ENCODE results near the gene MAST4. TPM values are rescaled to one million over a fixed set of nuclear protein-coding genes. Genes with fewer than 3 reads are reported as not detected.

MAST4 gene
- total and polyA plus RNA-seq, 2 donors (not counting 1 experiment from before 2014, with no cell fraction given), result 2.5 to 57.1 TPM

DNA sequence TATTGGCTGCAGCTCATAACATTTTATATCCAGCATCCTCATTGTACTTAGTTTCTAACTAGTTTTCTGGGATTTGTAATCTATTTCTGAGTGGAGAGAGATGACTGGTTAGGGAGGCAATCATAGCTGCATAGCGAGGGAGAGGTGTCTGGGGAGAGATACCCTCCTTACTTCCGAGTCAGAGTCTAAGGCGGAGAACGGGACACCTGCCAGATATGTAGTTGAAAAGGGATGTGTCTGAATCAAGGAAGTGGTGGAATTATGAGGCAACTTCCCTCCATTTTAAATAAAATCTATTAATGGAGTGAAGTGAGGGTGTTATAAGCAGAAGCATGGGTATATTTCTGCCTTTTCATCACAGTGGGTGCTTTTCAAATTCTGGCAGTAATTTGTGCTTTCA, 126.5 kb downstream of the MAST4 start:
- H3K27ac Mint-ChIP-seq, result no peak overlapping the region
- TF ChIP-seq, protein P1, sequence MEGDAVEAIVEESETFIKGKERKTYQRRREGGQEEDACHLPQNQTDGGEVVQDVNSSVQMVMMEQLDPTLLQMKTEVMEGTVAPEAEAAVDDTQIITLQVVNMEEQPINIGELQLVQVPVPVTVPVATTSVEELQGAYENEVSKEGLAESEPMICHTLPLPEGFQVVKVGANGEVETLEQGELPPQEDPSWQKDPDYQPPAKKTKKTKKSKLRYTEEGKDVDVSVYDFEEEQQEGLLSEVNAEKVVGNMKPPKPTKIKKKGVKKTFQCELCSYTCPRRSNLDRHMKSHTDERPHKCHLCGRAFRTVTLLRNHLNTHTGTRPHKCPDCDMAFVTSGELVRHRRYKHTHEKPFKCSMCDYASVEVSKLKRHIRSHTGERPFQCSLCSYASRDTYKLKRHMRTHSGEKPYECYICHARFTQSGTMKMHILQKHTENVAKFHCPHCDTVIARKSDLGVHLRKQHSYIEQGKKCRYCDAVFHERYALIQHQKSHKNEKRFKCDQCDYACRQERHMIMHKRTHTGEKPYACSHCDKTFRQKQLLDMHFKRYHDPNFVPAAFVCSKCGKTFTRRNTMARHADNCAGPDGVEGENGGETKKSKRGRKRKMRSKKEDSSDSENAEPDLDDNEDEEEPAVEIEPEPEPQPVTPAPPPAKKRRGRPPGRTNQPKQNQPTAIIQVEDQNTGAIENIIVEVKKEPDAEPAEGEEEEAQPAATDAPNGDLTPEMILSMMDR (IDR thresholded peaks at IDR 0.05), result no peak
- TF ChIP-seq EZH2 (IDR thresholded peaks at IDR 0.05; ENCODE audit: borderline replicate concordance, insufficient read depth, low read depth, low read length, poor library complexity, severe bottlenecking), result no peak
- Histone ChIP-seq H4K20me1 (ENCODE audit: control insufficient read depth, insufficient read depth, low read length, poor library complexity, severe bottlenecking) (no peaks in the 10 kb centered on the region), H3K27me3 (replicated peaks in 1 of 4; ENCODE audit: control extremely low read depth in 1 of 4, control insufficient read depth in 3 of 4, insufficient read depth in 4 of 4, low read length in 3 of 4) (peaks cover 0 to 3% (median 0%) of the 10 kb centered on the region in 4 experiments), H3K4me1 (ENCODE audit: control insufficient read depth in 2 of 2, insufficient read depth in 2 of 2, low read length in 2 of 2) (no peaks in the 10 kb centered on the region), H3K9me3 (ENCODE audit: control extremely low read depth in 1 of 3, control insufficient read depth in 2 of 3, insufficient read depth in 1 of 3, low read length in 2 of 3) (no peaks in the 10 kb centered on the region), H3K27ac (ENCODE audit: low read length in 2 of 2) (no peak overlapping the region), H3K36me3 (replicated peaks in 1 of 2; ENCODE audit: control extremely low read depth in 1 of 2, control insufficient read depth in 1 of 2, extremely low read depth in 1 of 2, insufficient read depth in 2 of 2, low read length in 1 of 2) (no peaks in the 10 kb centered on the region), H3K4me3 (ENCODE audit: control extremely low read depth in 1 of 5, extremely low read depth in 1 of 5, insufficient read depth in 1 of 5, low read depth in 2 of 5, low read length in 4 of 5) (no peak overlapping the region), H2AFZ (ENCODE audit: insufficient read depth, low read depth, low read length, poor library complexity, severe bottlenecking) (no peak overlapping the region), H3K79me2 (ENCODE audit: control insufficient read depth, insufficient read depth, low read length) (no peaks in the 10 kb centered on the region), H3K4me2 (replicated peaks; ENCODE audit: low read depth, low read length, poor library complexity, severe bottlenecking) (no peak overlapping the region), H3K9ac (ENCODE audit: low read length) (no peak overlapping the region)
- ChIA-PET CTCF (interaction anchor here (2.7 kb wide), 1 partner anchor 416 kb away, joined by 10 read pairs; no protein-coding TSS in a partner anchor), POLR2A (no interaction called here)
- ATAC-seq (ENCODE audit: low read depth), result no peak
- no peaks in the 10 kb centered on the region for H3K9me3 Mint-ChIP-seq (ENCODE audit: insufficient read depth)
- WGBS (ENCODE audit: insufficient coverage), result 100% methylated on average over 1 of the region's 4 CpGs
- no peaks in the 10 kb centered on the region for H3K27me3 Mint-ChIP-seq
- no peak for DNase-seq
- no peak overlapping the region for H3K4me3 Mint-ChIP-seq
- intact Hi-C loops (cut with micrococcal nuclease), result no loop called here
- no peaks in the 10 kb centered on the region for H3K4me1 Mint-ChIP-seq

DNA sequence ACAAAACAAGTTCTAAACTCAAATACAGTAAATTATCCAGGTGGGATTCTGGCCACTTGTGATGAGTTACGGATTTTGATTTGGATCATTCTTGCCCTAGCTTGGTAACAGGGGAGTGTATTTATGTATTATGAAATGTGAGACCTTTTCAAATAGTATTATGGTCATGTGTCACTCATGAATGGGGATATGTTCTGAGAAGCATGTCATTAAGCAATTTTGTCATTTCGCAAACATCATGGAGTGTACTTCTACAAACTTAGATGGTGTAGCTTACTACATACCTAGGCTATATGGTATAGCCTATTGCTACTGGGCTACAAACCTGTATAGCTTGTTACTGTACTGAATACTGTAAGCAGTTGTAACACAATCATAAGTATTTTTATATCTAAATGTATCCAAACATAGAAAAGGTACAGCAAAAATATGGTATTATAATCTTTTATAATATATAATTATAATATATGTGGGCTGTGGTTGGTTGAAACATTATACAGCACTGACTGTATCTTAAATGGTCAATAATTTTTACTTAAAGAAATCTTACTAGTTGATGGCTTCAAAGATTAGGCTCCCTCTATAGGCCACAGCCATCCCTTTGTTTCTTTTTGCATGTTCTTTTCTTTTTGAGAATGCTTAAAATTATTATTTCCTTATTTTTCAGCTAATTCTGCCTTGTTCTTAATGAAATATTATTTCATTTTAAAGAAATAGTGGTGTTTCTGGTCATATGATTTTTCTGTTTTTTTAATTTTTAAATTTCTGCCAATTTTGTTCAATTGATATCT, 128.4 kb downstream of the MAST4 start:
- H3K4me3 ChIP-seq (ENCODE audit: control extremely low read depth in 1 of 5, extremely low read depth in 1 of 5, insufficient read depth in 1 of 5, low read depth in 2 of 5, low read length in 4 of 5), result no peak overlapping the region
- H4K20me1 ChIP-seq (ENCODE audit: control insufficient read depth, insufficient read depth, low read length, poor library complexity, severe bottlenecking), result no peaks in the 10 kb centered on the region
- no peaks in the 10 kb centered on the region for H3K36me3 ChIP-seq (replicated peaks in 1 of 2; ENCODE audit: control extremely low read depth in 1 of 2, control insufficient read depth in 1 of 2, extremely low read depth in 1 of 2, insufficient read depth in 2 of 2, low read length in 1 of 2)
- no peaks in the 10 kb centered on the region for H3K9me3 Mint-ChIP-seq (ENCODE audit: insufficient read depth)
- DNase-seq (no peak), ATAC-seq (ENCODE audit: low read depth) (no peak)
- H3K4me1 ChIP-seq (ENCODE audit: control insufficient read depth in 2 of 2, insufficient read depth in 2 of 2, low read length in 2 of 2), result no peaks in the 10 kb centered on the region
- no peak overlapping the region for H3K27ac Mint-ChIP-seq
- intact Hi-C loops (cut with micrococcal nuclease), result no loop called here
- H3K4me1 Mint-ChIP-seq, result no peaks in the 10 kb centered on the region
- no peaks in the 10 kb centered on the region for H3K79me2 ChIP-seq (ENCODE audit: control insufficient read depth, insufficient read depth, low read length)
- WGBS (ENCODE audit: insufficient coverage), result 100% methylated on average over 1 of the region's 2 CpGs
- H3K27me3 ChIP-seq (replicated peaks in 1 of 4; ENCODE audit: control extremely low read depth in 1 of 4, control insufficient read depth in 3 of 4, insufficient read depth in 4 of 4, low read length in 3 of 4), result peaks cover 0 to 3% (median 0%) of the 10 kb centered on the region in 4 experiments
- H3K4me2 ChIP-seq (replicated peaks; ENCODE audit: low read depth, low read length, poor library complexity, severe bottlenecking), result no peak overlapping the region
- H3K9me3 ChIP-seq (ENCODE audit: control extremely low read depth in 1 of 3, control insufficient read depth in 2 of 3, insufficient read depth in 1 of 3, low read length in 2 of 3), result no peaks in the 10 kb centered on the region
- H3K4me3 Mint-ChIP-seq, result no peak overlapping the region
- H3K27ac ChIP-seq (ENCODE audit: low read length in 2 of 2), result no peak overlapping the region
- TF ChIP-seq EZH2 (IDR thresholded peaks at IDR 0.05; ENCODE audit: borderline replicate concordance, insufficient read depth, low read depth, low read length, poor library complexity, severe bottlenecking), result no peak
- TF ChIP-seq, protein P1 (IDR thresholded peaks at IDR 0.05), result no peak
- ChIA-PET POLR2A (no interaction called here), CTCF (interaction anchor here (1.2 to 3.7 kb wide), 3 partner anchors 416 to 418 kb away, joined by 4 to 13 read pairs (median 10); no protein-coding TSS in a partner anchor)
- no peak overlapping the region for H3K9ac ChIP-seq (ENCODE audit: low read length)
- H3K27me3 Mint-ChIP-seq, result no peaks in the 10 kb centered on the region
- H2AFZ ChIP-seq (ENCODE audit: insufficient read depth, low read depth, low read length, poor library complexity, severe bottlenecking), result no peak overlapping the region

All from B cell (primary cell).